OCI-LY3 (cell line): ENCODE data around the gene ZSWIM2.

Source experiments
- EZH2phosphoT487 ChIP-seq: fragments of 200-600 bp; shearing (Covaris generic); IDR thresholded peaks from 2 replicates; pipeline ENCODE4 v1.6.1; 2018; ENCODE audit warnings: antibody characterized with exemption, mixed run types, low read depth
- TF ChIP-seq, protein P1 (sequence below): fragments of 200-600, 300-600 bp; sonication (generic); IDR thresholded peaks from 2 replicates; pipeline ENCODE4 v1.5.1; 2014; ENCODE audit warnings: antibody characterized with exemption, low read length, low read depth

DNA sequence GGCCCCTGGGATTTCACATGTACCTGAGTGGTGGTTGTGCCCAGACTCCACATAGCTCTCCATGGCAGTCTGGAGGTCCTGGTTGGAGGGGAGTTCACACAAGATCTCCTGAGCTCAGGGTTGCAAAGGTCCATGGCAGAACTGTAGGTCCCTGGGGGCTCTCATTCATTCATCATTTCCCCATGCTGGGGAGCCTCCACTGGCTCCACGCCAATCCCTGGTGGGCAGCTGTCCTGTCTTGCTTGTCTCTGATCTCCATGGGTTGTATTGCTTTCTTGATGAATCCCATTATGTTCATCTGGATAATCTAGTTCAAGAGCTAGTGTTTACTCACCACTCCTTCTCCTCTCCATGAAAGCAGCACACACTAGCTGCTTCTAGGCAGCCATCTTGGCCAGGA is 42.4 kb downstream of the ZSWIM2 start:
- TF ChIP-seq EZH2phosphoT487: no peak
- TF ChIP-seq, protein P1, sequence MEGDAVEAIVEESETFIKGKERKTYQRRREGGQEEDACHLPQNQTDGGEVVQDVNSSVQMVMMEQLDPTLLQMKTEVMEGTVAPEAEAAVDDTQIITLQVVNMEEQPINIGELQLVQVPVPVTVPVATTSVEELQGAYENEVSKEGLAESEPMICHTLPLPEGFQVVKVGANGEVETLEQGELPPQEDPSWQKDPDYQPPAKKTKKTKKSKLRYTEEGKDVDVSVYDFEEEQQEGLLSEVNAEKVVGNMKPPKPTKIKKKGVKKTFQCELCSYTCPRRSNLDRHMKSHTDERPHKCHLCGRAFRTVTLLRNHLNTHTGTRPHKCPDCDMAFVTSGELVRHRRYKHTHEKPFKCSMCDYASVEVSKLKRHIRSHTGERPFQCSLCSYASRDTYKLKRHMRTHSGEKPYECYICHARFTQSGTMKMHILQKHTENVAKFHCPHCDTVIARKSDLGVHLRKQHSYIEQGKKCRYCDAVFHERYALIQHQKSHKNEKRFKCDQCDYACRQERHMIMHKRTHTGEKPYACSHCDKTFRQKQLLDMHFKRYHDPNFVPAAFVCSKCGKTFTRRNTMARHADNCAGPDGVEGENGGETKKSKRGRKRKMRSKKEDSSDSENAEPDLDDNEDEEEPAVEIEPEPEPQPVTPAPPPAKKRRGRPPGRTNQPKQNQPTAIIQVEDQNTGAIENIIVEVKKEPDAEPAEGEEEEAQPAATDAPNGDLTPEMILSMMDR: no peak
